ENCODE results near the gene GPC2. TPM values are rescaled to one million over a fixed set of nuclear protein-coding genes. Genes with fewer than 3 reads are reported as not detected.

Gene GPC2
- total RNA-seq, 1 experiment from 2014 or later = 45.2 TPM

- Mint-ChIP-seq H3K36me3 (ENCODE audit: insufficient read depth in 1 of 3, low read depth in 3 of 3) (peaks cover 4 to 17% (median 12%) of the 10 kb centered on the region in 3 experiments; a peak in 5 of 7 replicates), H3K27ac (peak overlapping the region in 2 of 3 experiments; percentile 20 to 40; a peak in 2 of 7 replicates), H3K9me3 (no peaks in the 10 kb centered on the region), H3K27me3 (ENCODE audit: low read depth) (no peaks in the 10 kb centered on the region), H3K4me3 (peak overlapping the region in 1 of 2 experiments; percentile 17; a peak in 1 of 5 replicates), H3K4me1 (peaks cover 3 to 11% of the 10 kb centered on the region in 2 experiments; a peak in 3 of 4 replicates)
- Histone ChIP-seq H3K56ac (ENCODE audit: insufficient read length, low read depth, low read length) (no peak overlapping the region), H3K79me1 (ENCODE audit: insufficient read depth, low read depth, low read length, poor library complexity, severe bottlenecking) (no peaks in the 10 kb centered on the region), H2BK120ac (ENCODE audit: low read depth, low read length, poor library complexity, severe bottlenecking) (no peak overlapping the region), H3K27me3 (ENCODE audit: insufficient read depth, low read length) (no peaks in the 10 kb centered on the region), H3K27ac (ENCODE audit: insufficient read length, low read depth, low read length) (no peak overlapping the region), H2BK12ac (ENCODE audit: insufficient read length, low read depth, low read length) (no peak overlapping the region), H3T11ph (ENCODE audit: low read length) (no peak overlapping the region), H3K14ac (ENCODE audit: insufficient read depth, low read length) (no peak overlapping the region; the same call in 1 of the 2 replicates), H3K4me1 (ENCODE audit: insufficient read depth, low read length) (no peaks in the 10 kb centered on the region), H4K8ac (replicated peaks; ENCODE audit: insufficient read length, low read depth, low read length) (no peak overlapping the region), H3K9ac (ENCODE audit: extremely low read depth, insufficient read length, low read length) (no peak overlapping the region), H3K23ac (ENCODE audit: insufficient read length, low read depth, low read length) (no peak overlapping the region), H4K5ac (ENCODE audit: insufficient read length, low read depth, low read length) (no peak overlapping the region), H3K4me2 (ENCODE audit: insufficient read depth, insufficient read length, low read length) (no peak overlapping the region), H3K18ac (ENCODE audit: insufficient read length, low read depth, low read length) (no peak overlapping the region), H4K20me1 (ENCODE audit: control insufficient read depth, insufficient read depth, insufficient read length) (no peaks in the 10 kb centered on the region), H3K79me2 (ENCODE audit: insufficient read depth, low read length) (no peaks in the 10 kb centered on the region), H2BK20ac (ENCODE audit: low read depth, low read length, poor library complexity, severe bottlenecking) (no peak overlapping the region), H3K9me3 (ENCODE audit: control insufficient read depth, low read depth, low read length) (no peaks in the 10 kb centered on the region), H2AK5ac (ENCODE audit: insufficient read length, low read length) (no peak overlapping the region), H3K4ac (ENCODE audit: low read depth, low read length) (no peak overlapping the region), H2BK5ac (ENCODE audit: insufficient read length, low read length) (no peak overlapping the region), H2AFZ (ENCODE audit: low read length) (no peak overlapping the region), H2BK15ac (ENCODE audit: low read depth, low read length) (no peak overlapping the region), H3K23me2 (ENCODE audit: insufficient read length, low read depth, low read length, poor library complexity, severe bottlenecking) (no peaks in the 10 kb centered on the region), H4K91ac (ENCODE audit: insufficient read length, low read depth, low read length) (no peak overlapping the region)
- no peak for TF ChIP-seq CTCF (conservative IDR thresholded peaks at IDR 0.05)
- WGBS (ENCODE audit: extremely low coverage, insufficient read length, low lambda C conversion rate) = no CpG with 5 or more reads among the region's 14 CpGs
- no peak for DNase-seq
Observed at GRCh38 chr7:100221767-100222444, 44.7 kb upstream of the GPC2 start.

Data from H9 (cell line).